ENCODE measurements around the gene KCNN2.

DNA sequence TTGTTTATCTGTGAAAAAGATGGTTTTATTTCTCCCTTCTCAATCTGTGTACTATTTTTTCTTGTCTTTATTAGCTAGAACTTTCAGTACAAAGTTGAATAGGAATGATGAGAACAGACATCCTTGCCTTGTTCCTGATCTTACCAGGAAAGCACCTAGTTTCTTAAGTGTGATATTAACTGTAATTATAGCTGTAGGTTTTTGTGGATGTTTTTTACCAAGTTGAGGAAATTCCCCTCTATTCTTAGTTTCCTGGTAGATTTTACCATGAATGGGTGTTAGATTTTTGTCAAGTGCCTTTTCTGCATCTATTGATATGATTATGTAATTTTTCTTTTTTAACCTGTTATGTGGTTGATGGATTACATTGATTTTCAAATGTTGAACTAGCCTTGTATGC, 68.7 kb downstream of the KCNN2 start:
- TF ChIP-seq EP300 (IDR thresholded peaks at IDR 0.05; ENCODE audit: borderline replicate concordance in 1 of 2, low read depth in 2 of 2, low read length in 2 of 2), result no peak
- TF ChIP-seq RFX5 (IDR thresholded peaks at IDR 0.05; ENCODE audit: borderline replicate concordance, low read depth, low read length), result no peak
- no peak for TF ChIP-seq NANOG (IDR thresholded peaks at IDR 0.05; ENCODE audit: insufficient read depth, low read depth, low read length, poor library complexity, severe bottlenecking)
- TF ChIP-seq, protein P1, sequence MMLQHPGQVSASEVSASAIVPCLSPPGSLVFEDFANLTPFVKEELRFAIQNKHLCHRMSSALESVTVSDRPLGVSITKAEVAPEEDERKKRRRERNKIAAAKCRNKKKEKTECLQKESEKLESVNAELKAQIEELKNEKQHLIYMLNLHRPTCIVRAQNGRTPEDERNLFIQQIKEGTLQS (IDR thresholded peaks at IDR 0.05; ENCODE audit: insufficient read depth, low read depth, low read length), result no peak
- TF ChIP-seq, protein P2, sequence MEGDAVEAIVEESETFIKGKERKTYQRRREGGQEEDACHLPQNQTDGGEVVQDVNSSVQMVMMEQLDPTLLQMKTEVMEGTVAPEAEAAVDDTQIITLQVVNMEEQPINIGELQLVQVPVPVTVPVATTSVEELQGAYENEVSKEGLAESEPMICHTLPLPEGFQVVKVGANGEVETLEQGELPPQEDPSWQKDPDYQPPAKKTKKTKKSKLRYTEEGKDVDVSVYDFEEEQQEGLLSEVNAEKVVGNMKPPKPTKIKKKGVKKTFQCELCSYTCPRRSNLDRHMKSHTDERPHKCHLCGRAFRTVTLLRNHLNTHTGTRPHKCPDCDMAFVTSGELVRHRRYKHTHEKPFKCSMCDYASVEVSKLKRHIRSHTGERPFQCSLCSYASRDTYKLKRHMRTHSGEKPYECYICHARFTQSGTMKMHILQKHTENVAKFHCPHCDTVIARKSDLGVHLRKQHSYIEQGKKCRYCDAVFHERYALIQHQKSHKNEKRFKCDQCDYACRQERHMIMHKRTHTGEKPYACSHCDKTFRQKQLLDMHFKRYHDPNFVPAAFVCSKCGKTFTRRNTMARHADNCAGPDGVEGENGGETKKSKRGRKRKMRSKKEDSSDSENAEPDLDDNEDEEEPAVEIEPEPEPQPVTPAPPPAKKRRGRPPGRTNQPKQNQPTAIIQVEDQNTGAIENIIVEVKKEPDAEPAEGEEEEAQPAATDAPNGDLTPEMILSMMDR (IDR thresholded peaks at IDR 0.05; ENCODE audit: control extremely low read depth in 1 of 3, insufficient read depth in 1 of 3, low read depth in 1 of 3, low read length in 3 of 3), result no peak
- no peak for TF ChIP-seq SUZ12 (IDR thresholded peaks at IDR 0.05; ENCODE audit: low read length)
- no peak for TF ChIP-seq TCF12 (IDR thresholded peaks at IDR 0.05; ENCODE audit: low read depth, low read length)
- no peak for TF ChIP-seq MAX (IDR thresholded peaks at IDR 0.05)
- TF ChIP-seq TAF1 (IDR thresholded peaks at IDR 0.05; ENCODE audit: low read depth, low read length), result no peak
- TF ChIP-seq EGR1 (IDR thresholded peaks at IDR 0.05; ENCODE audit: borderline replicate concordance, low read depth, low read length), result no peak
- TF ChIP-seq, protein P3, sequence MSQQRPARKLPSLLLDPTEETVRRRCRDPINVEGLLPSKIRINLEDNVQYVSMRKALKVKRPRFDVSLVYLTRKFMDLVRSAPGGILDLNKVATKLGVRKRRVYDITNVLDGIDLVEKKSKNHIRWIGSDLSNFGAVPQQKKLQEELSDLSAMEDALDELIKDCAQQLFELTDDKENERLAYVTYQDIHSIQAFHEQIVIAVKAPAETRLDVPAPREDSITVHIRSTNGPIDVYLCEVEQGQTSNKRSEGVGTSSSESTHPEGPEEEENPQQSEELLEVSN (IDR thresholded peaks at IDR 0.05), result no peak
- TF ChIP-seq EZH2 (IDR thresholded peaks at IDR 0.05; ENCODE audit: low read depth, low read length, severe bottlenecking), result no peak
- no peak for TF ChIP-seq SP1 (IDR thresholded peaks at IDR 0.05; ENCODE audit: low read depth, low read length)
